Body of pancreas (tissue), 4 donors: Measurements from ENCODE around the gene KIAA1328. TPM values are rescaled to one million over a fixed set of nuclear protein-coding genes. Genes with fewer than 3 reads are reported as not detected.

Experiments
- ATAC-seq: fragments of 150-250 bp; one replicate; pipeline ENCODE4 v1.9.1; 2016
- DNase-seq, 4 donors: peaks; one replicate each; pipeline ENCODE4 v3.0.0-alpha.2; 2019
- H3K27ac ChIP-seq, 4 donors: fragments of 200-600 bp; sonication (generic); 1 replicate in 3 of 4; 2 replicates in 1 of 4; pipeline versions ENCODE4 v1.5.1 to v1.6.1; 2016 to 2019; ENCODE audit warnings: mild to moderate bottlenecking in 1 of 4, mixed read lengths in 1 of 4, moderate library complexity in 1 of 4
- H3K27me3 ChIP-seq, 2 donors: fragments of 200-600 bp; sonication (generic); one replicate each; pipeline ENCODE4 v1.6.0; 2016; ENCODE audit warnings: mild to moderate bottlenecking in 1 of 2
- H3K36me3 ChIP-seq, 2 donors: fragments of 200-600 bp; sonication (generic); replicated peaks in 1 of 2; 2 replicates each; pipeline ENCODE4 v1.5.1; 2016; ENCODE audit warnings: low read depth in 2 of 2; ENCODE audit not compliant: insufficient read depth in 1 of 2
- H3K4me1 ChIP-seq: fragments of 200-600 bp; sonication (generic); one replicate; pipeline ENCODE4 v1.6.0; 2016
- H3K4me3 ChIP-seq, 2 donors: fragments of 200-600 bp; sonication (generic); 1 replicate in 1 of 2; 2 replicates in 1 of 2; pipeline ENCODE4 v1.5.1; 2016 to 2019
- H3K9me3 ChIP-seq, 3 donors: fragments of 200-600 bp; sonication (generic); 1 replicate in 2 of 3; 2 replicates in 1 of 3; pipeline ENCODE4 v1.5.1; 2016
- CTCF ChIP-seq, 7 experiments: fragments of 450-650 bp in 4 of 7; fragments of 200-600 bp in 3 of 7; sonication (generic) in 3 of 7; IDR thresholded peaks; one replicate each; pipeline ENCODE4 v1.5.1; 2016 to 2019; ENCODE audit warnings: antibody characterized with exemption in 7 of 7
- POLR2A ChIP-seq, 3 donors: fragments of 450-650 bp; IDR thresholded peaks; one replicate each; pipeline ENCODE4 v1.6.1; 2016; ENCODE audit warnings: antibody characterized with exemption in 3 of 3, mild to moderate bottlenecking in 2 of 3
- WGBS, 2 donors: methylation state at CpG; one replicate each; pipeline ENCODE4 v1.1.5; 2017; 5-methylcytosine and 5-hydroxymethylcytosine counted together
- intact Hi-C: fragments of 100-400 bp; cut with DNase I; formaldehyde crosslinking; loops from one replicate; pipeline ENCODE4 v1.15.1; 2023
- total RNA-seq, 2 donors: library from RNA; depleted of rRNA; stranded (reverse); fragments of >200 nt; gene quantifications; one replicate each; pipeline ENCODE4 v1.1.0, GENCODE V29; 2016

KIAA1328 gene
- total RNA-seq, 2 donors from 2014 or later: 10.9 to 21.8 TPM

GRCh38 chr18:37274309-37275236, 445.6 kb downstream of the KIAA1328 start:
- no peak overlapping the region for H3K4me3 ChIP-seq
- 15 to 26% methylated on average over 49 to 59 of the region's 82 CpGs for WGBS, 2 donors
- TF ChIP-seq CTCF (IDR thresholded peaks at IDR 0.05) (no peak), POLR2A (IDR thresholded peaks at IDR 0.05) (no peak)
- peaks cover 5% of the 10 kb centered on the region for H3K4me1 ChIP-seq
- ATAC-seq (no peak), DNase-seq (no peak)
- no peaks in the 10 kb centered on the region for H3K27me3 ChIP-seq
- no peaks in the 10 kb centered on the region for H3K9me3 ChIP-seq
- intact Hi-C loops: no loop called here
- no peaks in the 10 kb centered on the region for H3K36me3 ChIP-seq
- no peak overlapping the region for H3K27ac ChIP-seq

- WGBS, 2 donors: 22 to 23% methylated on average over 24 to 31 of the region's 32 CpGs
- Histone ChIP-seq H3K27ac (no peak overlapping the region), H3K9me3 (no peaks in the 10 kb centered on the region), H3K4me1 (peaks cover 5% of the 10 kb centered on the region), H3K4me3 (no peak overlapping the region), H3K36me3 (no peaks in the 10 kb centered on the region), H3K27me3 (no peaks in the 10 kb centered on the region)
- intact Hi-C loops: no loop called here
- ATAC-seq: no peak
- TF ChIP-seq POLR2A (IDR thresholded peaks at IDR 0.05): no peak
- no peak for TF ChIP-seq CTCF (IDR thresholded peaks at IDR 0.05)
- DNase-seq: no peak
Measured at GRCh38 chr18:37275237-37275741, 446.4 kb downstream of the KIAA1328 start.

- DNase-seq (no peak), ATAC-seq (no peak)
- Histone ChIP-seq H3K9me3 (no peaks in the 10 kb centered on the region), H3K4me3 (no peak overlapping the region), H3K36me3 (no peaks in the 10 kb centered on the region), H3K4me1 (peaks cover 5% of the 10 kb centered on the region), H3K27me3 (no peaks in the 10 kb centered on the region), H3K27ac (no peak overlapping the region)
- TF ChIP-seq POLR2A (IDR thresholded peaks at IDR 0.05) (no peak), CTCF (IDR thresholded peaks at IDR 0.05) (no peak)
- 70 to 79% methylated on average over 9 to 10 of the region's 10 CpGs for WGBS, 2 donors
- intact Hi-C loops: no loop called here
Measured at GRCh38 chr18:37276111-37276890, 447.4 kb downstream of the KIAA1328 start.

- no peak for ATAC-seq
- 68 to 76% methylated on average over 10 of the region's 10 CpGs for WGBS, 2 donors
- H3K36me3 ChIP-seq: no peaks in the 10 kb centered on the region
- TF ChIP-seq POLR2A (IDR thresholded peaks at IDR 0.05): no peak
- no peak for TF ChIP-seq CTCF (IDR thresholded peaks at IDR 0.05)
- no peak overlapping the region for H3K27ac ChIP-seq
- DNase-seq: no peak
- no peaks in the 10 kb centered on the region for H3K27me3 ChIP-seq
- peaks cover 5% of the 10 kb centered on the region for H3K4me1 ChIP-seq
- H3K4me3 ChIP-seq: no peak overlapping the region
- intact Hi-C loops: no loop called here
- H3K9me3 ChIP-seq: no peaks in the 10 kb centered on the region
Measured at GRCh38 chr18:37277804-37278203, 448.9 kb downstream of the KIAA1328 start.

Other genes starting within 250 kb of the KIAA1328 start
- gene TPGS2, start 125 bp upstream of the KIAA1328 start, total RNA-seq: 10 to 100 TPM; 32.2 to 33.9 TPM